ENCODE measurements around the gene TXNIP. TPM values are rescaled to one million over a fixed set of nuclear protein-coding genes. Genes with fewer than 3 reads are reported as not detected.
A peak's percentile ranks its signal among the peaks of the same experiment; 100 is the strongest.

TXNIP gene
- total and polyA plus RNA-seq, 2 experiments from 2014 or later, result 22.8 to 29.1 TPM

DNA sequence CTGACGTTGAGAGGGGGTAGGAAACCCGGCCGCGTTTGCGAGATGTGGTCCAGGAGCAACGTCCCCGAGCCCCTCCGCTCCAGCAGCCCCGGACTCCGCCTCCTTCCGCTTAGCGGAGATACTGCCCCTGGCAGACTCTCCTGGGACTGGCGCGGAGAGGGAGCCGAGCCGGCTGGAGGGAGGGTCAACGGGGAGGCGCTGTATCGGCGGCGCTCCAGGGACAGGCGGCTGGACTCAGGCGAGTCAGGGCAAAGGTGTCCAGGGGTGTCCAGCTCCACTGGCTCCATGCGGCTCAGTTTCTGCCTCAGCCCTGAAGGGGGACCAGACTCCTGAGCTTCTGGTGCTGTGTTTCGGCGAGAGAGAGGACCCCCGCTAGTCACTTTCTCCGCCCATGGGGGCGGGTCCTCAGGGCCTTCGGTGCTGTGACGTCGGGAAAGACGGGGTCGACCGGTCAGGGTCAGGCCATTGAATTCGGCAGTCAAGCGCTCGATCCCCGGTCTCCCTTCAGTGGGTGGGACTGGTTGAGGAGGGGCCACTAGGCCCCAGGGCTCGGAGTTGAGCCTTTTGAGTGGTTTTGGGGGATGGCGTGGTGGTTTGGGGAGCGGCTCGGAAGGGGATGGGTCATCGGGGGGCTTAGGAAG is 35.8 kb downstream of the TXNIP start:
- Mint-ChIP-seq H3K36me3 (ENCODE audit: low read depth) (no peaks in the 10 kb centered on the region; the same call in 2 of the 3 replicates), H3K27ac (no peak overlapping the region), H3K4me3 (peak overlapping the region; percentile 95), H3K27me3 (ENCODE audit: insufficient read depth, low read depth, poor library complexity) (peaks cover 72% of the 10 kb centered on the region), H3K9me3 (peaks cover 2% of the 10 kb centered on the region; the same call in 2 of the 3 replicates), H3K4me1 (peaks cover 33% of the 10 kb centered on the region)
- Histone ChIP-seq H3K27me3 (ENCODE audit: insufficient read depth) (peaks cover 77% of the 10 kb centered on the region), H3K36me3 (ENCODE audit: insufficient read depth) (no peaks in the 10 kb centered on the region), H3K4me3 (peak overlapping the region; percentile 90), H3K4me2 (peak overlapping the region; percentile 93), H4K20me1 (replicated peaks; ENCODE audit: insufficient read depth) (no peaks in the 10 kb centered on the region), H3K9me2 (ENCODE audit: insufficient read depth) (no peaks in the 10 kb centered on the region), H3K4me1 (ENCODE audit: insufficient read depth) (peaks cover 32% of the 10 kb centered on the region), H3F3A (replicated peaks; ENCODE audit: low read depth) (peaks cover 4% of the 10 kb centered on the region; the same call in 1 of the 2 replicates), H3K27ac (ENCODE audit: low read depth) (no peak overlapping the region), H3K79me2 (replicated peaks; ENCODE audit: insufficient read depth) (no peaks in the 10 kb centered on the region), H2AFZ (peak overlapping the region; percentile 93)
- TF ChIP-seq STAT1 (IDR thresholded peaks at IDR 0.05; ENCODE audit: unreplicated experiment), result no peak
- TF ChIP-seq, protein P1, sequence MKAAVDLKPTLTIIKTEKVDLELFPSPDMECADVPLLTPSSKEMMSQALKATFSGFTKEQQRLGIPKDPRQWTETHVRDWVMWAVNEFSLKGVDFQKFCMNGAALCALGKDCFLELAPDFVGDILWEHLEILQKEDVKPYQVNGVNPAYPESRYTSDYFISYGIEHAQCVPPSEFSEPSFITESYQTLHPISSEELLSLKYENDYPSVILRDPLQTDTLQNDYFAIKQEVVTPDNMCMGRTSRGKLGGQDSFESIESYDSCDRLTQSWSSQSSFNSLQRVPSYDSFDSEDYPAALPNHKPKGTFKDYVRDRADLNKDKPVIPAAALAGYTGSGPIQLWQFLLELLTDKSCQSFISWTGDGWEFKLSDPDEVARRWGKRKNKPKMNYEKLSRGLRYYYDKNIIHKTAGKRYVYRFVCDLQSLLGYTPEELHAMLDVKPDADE (IDR thresholded peaks at IDR 0.05), result no peak
- no peak for TF ChIP-seq ZNF331 (CRISPR knock-in tag; IDR thresholded peaks at IDR 0.05; ENCODE audit: low read depth)
- TF ChIP-seq, protein P2, sequence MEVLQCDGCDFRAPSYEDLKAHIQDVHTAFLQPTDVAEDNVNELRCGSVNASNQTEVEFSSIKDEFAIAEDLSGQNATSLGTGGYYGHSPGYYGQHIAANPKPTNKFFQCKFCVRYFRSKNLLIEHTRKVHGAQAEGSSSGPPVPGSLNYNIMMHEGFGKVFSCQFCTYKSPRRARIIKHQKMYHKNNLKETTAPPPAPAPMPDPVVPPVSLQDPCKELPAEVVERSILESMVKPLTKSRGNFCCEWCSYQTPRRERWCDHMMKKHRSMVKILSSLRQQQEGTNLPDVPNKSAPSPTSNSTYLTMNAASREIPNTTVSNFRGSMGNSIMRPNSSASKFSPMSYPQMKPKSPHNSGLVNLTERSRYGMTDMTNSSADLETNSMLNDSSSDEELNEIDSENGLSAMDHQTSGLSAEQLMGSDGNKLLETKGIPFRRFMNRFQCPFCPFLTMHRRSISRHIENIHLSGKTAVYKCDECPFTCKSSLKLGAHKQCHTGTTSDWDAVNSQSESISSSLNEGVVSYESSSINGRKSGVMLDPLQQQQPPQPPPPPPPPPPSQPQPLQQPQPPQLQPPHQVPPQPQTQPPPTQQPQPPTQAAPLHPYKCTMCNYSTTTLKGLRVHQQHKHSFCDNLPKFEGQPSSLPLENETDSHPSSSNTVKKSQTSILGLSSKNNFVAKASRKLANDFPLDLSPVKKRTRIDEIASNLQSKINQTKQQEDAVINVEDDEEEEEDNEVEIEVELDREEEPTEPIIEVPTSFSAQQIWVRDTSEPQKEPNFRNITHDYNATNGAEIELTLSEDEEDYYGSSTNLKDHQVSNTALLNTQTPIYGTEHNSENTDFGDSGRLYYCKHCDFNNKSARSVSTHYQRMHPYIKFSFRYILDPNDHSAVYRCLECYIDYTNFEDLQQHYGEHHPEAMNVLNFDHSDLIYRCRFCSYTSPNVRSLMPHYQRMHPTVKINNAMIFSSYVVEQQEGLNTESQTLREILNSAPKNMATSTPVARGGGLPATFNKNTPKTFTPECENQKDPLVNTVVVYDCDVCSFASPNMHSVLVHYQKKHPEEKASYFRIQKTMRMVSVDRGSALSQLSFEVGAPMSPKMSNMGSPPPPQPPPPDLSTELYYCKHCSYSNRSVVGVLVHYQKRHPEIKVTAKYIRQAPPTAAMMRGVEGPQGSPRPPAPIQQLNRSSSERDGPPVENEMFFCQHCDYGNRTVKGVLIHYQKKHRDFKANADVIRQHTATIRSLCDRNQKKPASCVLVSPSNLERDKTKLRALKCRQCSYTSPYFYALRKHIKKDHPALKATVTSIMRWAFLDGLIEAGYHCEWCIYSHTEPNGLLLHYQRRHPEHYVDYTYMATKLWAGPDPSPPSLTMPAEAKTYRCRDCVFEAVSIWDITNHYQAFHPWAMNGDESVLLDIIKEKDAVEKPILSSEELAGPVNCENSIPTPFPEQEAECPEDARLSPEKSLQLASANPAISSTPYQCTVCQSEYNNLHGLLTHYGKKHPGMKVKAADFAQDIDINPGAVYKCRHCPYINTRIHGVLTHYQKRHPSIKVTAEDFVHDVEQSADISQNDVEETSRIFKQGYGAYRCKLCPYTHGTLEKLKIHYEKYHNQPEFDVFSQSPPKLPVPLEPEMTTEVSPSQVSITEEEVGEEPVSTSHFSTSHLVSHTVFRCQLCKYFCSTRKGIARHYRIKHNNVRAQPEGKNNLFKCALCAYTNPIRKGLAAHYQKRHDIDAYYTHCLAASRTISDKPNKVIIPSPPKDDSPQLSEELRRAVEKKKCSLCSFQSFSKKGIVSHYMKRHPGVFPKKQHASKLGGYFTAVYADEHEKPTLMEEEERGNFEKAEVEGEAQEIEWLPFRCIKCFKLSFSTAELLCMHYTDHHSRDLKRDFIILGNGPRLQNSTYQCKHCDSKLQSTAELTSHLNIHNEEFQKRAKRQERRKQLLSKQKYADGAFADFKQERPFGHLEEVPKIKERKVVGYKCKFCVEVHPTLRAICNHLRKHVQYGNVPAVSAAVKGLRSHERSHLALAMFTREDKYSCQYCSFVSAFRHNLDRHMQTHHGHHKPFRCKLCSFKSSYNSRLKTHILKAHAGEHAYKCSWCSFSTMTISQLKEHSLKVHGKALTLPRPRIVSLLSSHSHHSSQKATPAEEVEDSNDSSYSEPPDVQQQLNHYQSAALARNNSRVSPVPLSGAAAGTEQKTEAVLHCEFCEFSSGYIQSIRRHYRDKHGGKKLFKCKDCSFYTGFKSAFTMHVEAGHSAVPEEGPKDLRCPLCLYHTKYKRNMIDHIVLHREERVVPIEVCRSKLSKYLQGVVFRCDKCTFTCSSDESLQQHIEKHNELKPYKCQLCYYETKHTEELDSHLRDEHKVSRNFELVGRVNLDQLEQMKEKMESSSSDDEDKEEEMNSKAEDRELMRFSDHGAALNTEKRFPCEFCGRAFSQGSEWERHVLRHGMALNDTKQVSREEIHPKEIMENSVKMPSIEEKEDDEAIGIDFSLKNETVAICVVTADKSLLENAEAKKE (CRISPR knock-in tag; IDR thresholded peaks at IDR 0.05), result no peak
- TF ChIP-seq, protein P3, sequence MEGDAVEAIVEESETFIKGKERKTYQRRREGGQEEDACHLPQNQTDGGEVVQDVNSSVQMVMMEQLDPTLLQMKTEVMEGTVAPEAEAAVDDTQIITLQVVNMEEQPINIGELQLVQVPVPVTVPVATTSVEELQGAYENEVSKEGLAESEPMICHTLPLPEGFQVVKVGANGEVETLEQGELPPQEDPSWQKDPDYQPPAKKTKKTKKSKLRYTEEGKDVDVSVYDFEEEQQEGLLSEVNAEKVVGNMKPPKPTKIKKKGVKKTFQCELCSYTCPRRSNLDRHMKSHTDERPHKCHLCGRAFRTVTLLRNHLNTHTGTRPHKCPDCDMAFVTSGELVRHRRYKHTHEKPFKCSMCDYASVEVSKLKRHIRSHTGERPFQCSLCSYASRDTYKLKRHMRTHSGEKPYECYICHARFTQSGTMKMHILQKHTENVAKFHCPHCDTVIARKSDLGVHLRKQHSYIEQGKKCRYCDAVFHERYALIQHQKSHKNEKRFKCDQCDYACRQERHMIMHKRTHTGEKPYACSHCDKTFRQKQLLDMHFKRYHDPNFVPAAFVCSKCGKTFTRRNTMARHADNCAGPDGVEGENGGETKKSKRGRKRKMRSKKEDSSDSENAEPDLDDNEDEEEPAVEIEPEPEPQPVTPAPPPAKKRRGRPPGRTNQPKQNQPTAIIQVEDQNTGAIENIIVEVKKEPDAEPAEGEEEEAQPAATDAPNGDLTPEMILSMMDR (conservative IDR thresholded peaks at IDR 0.05; ENCODE audit: low read depth in 2 of 2), result no peak
- TF ChIP-seq POLR2AphosphoS5 (IDR thresholded peaks at IDR 0.05; ENCODE audit: low read depth), result peak; percentile 73
- TF ChIP-seq, protein P4, sequence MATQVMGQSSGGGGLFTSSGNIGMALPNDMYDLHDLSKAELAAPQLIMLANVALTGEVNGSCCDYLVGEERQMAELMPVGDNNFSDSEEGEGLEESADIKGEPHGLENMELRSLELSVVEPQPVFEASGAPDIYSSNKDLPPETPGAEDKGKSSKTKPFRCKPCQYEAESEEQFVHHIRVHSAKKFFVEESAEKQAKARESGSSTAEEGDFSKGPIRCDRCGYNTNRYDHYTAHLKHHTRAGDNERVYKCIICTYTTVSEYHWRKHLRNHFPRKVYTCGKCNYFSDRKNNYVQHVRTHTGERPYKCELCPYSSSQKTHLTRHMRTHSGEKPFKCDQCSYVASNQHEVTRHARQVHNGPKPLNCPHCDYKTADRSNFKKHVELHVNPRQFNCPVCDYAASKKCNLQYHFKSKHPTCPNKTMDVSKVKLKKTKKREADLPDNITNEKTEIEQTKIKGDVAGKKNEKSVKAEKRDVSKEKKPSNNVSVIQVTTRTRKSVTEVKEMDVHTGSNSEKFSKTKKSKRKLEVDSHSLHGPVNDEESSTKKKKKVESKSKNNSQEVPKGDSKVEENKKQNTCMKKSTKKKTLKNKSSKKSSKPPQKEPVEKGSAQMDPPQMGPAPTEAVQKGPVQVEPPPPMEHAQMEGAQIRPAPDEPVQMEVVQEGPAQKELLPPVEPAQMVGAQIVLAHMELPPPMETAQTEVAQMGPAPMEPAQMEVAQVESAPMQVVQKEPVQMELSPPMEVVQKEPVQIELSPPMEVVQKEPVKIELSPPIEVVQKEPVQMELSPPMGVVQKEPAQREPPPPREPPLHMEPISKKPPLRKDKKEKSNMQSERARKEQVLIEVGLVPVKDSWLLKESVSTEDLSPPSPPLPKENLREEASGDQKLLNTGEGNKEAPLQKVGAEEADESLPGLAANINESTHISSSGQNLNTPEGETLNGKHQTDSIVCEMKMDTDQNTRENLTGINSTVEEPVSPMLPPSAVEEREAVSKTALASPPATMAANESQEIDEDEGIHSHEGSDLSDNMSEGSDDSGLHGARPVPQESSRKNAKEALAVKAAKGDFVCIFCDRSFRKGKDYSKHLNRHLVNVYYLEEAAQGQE (IDR thresholded peaks at IDR 0.05; ENCODE audit: unreplicated experiment), result no peak
- no peak for TF ChIP-seq EZH2phosphoT487 (IDR thresholded peaks at IDR 0.05; ENCODE audit: unreplicated experiment)
- TF ChIP-seq CREB1 (CRISPR knock-in tag; IDR thresholded peaks at IDR 0.05; ENCODE audit: low read depth), result peak; percentile 83
- no peak for TF ChIP-seq JUNB (IDR thresholded peaks at IDR 0.05; ENCODE audit: unreplicated experiment)
- TF ChIP-seq NANOG (IDR thresholded peaks at IDR 0.05; ENCODE audit: borderline replicate concordance), result no peak
- TF ChIP-seq ZNF114 (CRISPR knock-in tag; IDR thresholded peaks at IDR 0.05), result no peak
- peak; percentile 78 for TF ChIP-seq EZH2 (IDR thresholded peaks at IDR 0.05; ENCODE audit: low read depth, unreplicated experiment)
- DNase-seq (ENCODE audit: low spot score) (peak; percentile 92), ATAC-seq (peak; percentile 56)
